CD4-positive, alpha-beta T cell (primary cell): ENCODE measurements around the gene FAM72C. TPM values are rescaled to one million over a fixed set of nuclear protein-coding genes. Genes with fewer than 3 reads are reported as not detected.
"Not testable (repeated sequence)": the region's sequence is repeated elsewhere in the genome, so short reads cannot be mapped to it uniquely, and the experiment has no call there.

Experiments
- ATAC-seq: fragments of 200-7000 bp; cut with Tn5 transposase; one replicate; pipeline ENCODE4 v1.10.0; 2022; ENCODE audit warnings: mild to moderate bottlenecking; ENCODE audit not compliant: poor library complexity
- CTCF ChIA-PET: fragments of 350-600 bp; sonication (Branson Sonifier 250); formaldehyde crosslinking; loops from one replicate; lab custom pipeline; 2021; ENCODE audit warnings: antibody characterized with exemption, inconsistent platforms; lab: Charles Lee
- POLR2A ChIA-PET: fragments of 350-600 bp; sonication (Branson Sonifier 250); formaldehyde crosslinking; loops from one replicate; lab custom pipeline; 2021; ENCODE audit warnings: antibody characterized with exemption, inconsistent platforms; lab: Charles Lee
- DNase-seq, 14 experiments: peaks; one replicate each; pipeline ENCODE4 v3.0.0-alpha.2; 2013 to 2020; ENCODE audit warnings: mixed read lengths in 2 of 14
- H3K27ac ChIP-seq, 2 donors: one replicate each; pipeline versions ENCODE4 v1.5.1 to v1.7.0; 2013; ENCODE audit warnings: low read length in 2 of 2, low read depth in 1 of 2, mild to moderate bottlenecking in 1 of 2
- H3K27me3 ChIP-seq, 2 experiments: 1 replicate in 1 of 2; 2 replicates in 1 of 2; pipeline versions ENCODE4 v1.6.1 to v1.7.0; 2013; ENCODE audit warnings: low read length in 2 of 2, control low read depth in 1 of 2, mild to moderate bottlenecking in 1 of 2, moderate library complexity in 1 of 2; ENCODE audit not compliant: insufficient read depth in 2 of 2, control insufficient read depth in 1 of 2
- H3K36me3 ChIP-seq: one replicate; pipeline ENCODE4 v1.6.1; 2013; ENCODE audit warnings: low read length, control low read depth; ENCODE audit not compliant: insufficient read depth
- H3K4me1 ChIP-seq: one replicate; pipeline ENCODE4 v1.6.1; 2013; ENCODE audit warnings: low read length, control low read depth; ENCODE audit not compliant: insufficient read depth
- H3K4me3 ChIP-seq: one replicate; pipeline ENCODE4 v1.5.1; 2013; ENCODE audit warnings: mild to moderate bottlenecking, low read length, moderate library complexity
- H3K9me3 ChIP-seq, 2 experiments: 1 replicate in 1 of 2; 2 replicates in 1 of 2; pipeline versions ENCODE4 v1.6.1 to v1.7.0; 2013; ENCODE audit warnings: low read length in 2 of 2, mild to moderate bottlenecking in 2 of 2, control low read depth in 1 of 2, moderate library complexity in 1 of 2; ENCODE audit not compliant: control insufficient read depth in 1 of 2, insufficient read depth in 1 of 2
- H3K27ac Mint-ChIP-seq: one replicate; pipeline ENCODE4 v1.8.0; 2020; ENCODE audit warnings: mixed read lengths
- H3K27me3 Mint-ChIP-seq: one replicate; pipeline ENCODE4 v1.8.0; 2021; ENCODE audit warnings: mixed read lengths
- H3K36me3 Mint-ChIP-seq: one replicate; pipeline ENCODE4 v1.8.0; 2021; ENCODE audit warnings: low read depth, mixed read lengths
- H3K4me1 Mint-ChIP-seq: one replicate; pipeline ENCODE4 v1.8.0; 2021; ENCODE audit warnings: low read depth, mixed read lengths
- H3K4me3 Mint-ChIP-seq: one replicate; pipeline ENCODE4 v1.8.0; 2020; ENCODE audit warnings: mild to moderate bottlenecking, mixed read lengths
- H3K9me3 Mint-ChIP-seq: one replicate; pipeline ENCODE4 v1.8.0; 2020; ENCODE audit warnings: mixed read lengths
- intact Hi-C, 2 experiments: fragments of 100-400 bp; cut with DNase I in 1 of 2; cut with micrococcal nuclease in 1 of 2; formaldehyde crosslinking; loops; one replicate each; pipeline versions ENCODE4 v1.15.1 to v1.9.0; 2023 to 2025; cut with DNase I, micrococcal nuclease
- total RNA-seq, 174 experiments: library from RNA in 2 of 174; stranded (reverse) in 2 of 174; gene quantifications; one replicate each; pipeline ENCODE4 v1.2.3 and lab custom pipeline; 2021 to 2026
- TF ChIP-seq, protein P1 (sequence below): fragments of 200-600 bp; IDR thresholded peaks from one replicate; pipeline ENCODE4 v1.8.0; 2022; ENCODE audit warnings: antibody characterized with exemption, mild to moderate bottlenecking

The FAM72C gene
- total RNA-seq, 2 experiments from 2014 or later = not detected

DNA sequence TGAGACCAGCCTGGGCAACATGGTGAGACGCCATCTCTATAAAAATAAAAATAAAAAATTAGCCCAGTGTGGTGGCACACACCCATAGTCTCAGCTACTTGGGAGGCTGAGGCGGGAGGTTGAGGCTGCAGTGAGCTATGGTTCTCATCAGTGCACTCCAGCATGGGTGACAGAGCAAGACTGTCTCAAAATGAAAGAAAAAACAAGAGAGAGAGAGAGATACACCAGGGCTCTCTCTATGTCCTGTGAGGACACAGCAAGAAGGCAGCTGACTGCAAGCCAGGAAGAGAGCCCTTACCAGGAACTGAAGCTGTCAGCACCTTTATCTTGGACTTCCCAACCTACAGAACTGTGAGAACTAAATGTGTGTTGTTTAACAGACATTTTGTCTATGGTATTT, 32.1 kb downstream of the FAM72C start:
- not testable (repeated sequence) for H3K27ac Mint-ChIP-seq

DNA sequence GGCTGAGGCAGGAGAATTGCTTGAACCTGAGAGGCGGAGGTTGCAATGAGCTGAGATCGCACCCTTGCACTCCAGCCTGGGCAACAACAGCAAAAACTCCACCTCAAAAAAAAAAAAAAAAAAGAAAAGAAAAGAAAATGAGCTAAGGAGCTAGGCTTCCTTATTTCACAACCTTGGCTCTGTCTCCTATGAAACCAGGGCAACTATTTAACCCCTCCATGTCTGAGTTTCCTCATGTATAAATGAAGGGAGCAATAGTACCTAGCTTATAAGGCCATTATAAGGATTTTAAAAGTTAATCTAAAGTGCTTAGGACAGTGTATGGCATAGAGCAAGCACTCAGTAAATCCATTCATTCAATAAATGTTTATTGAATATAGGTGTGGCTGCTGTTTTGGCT, 32.9 kb downstream of the FAM72C start:
- H3K27me3 ChIP-seq, H3K9me3 Mint-ChIP-seq, intact Hi-C loops, H3K27ac Mint-ChIP-seq, DNase-seq, POLR2A ChIA-PET, H3K27me3 Mint-ChIP-seq, H3K4me1 ChIP-seq, H3K36me3 Mint-ChIP-seq, H3K36me3 ChIP-seq, H3K27ac ChIP-seq, H3K4me1 Mint-ChIP-seq, H3K4me3 ChIP-seq, H3K9me3 ChIP-seq, CTCF ChIA-PET, ATAC-seq, H3K4me3 Mint-ChIP-seq: not testable (repeated sequence)

More for the DNA sequence above, 32.1 kb downstream of the FAM72C start:
- H3K27me3 Mint-ChIP-seq, H3K36me3 Mint-ChIP-seq, H3K27me3 ChIP-seq, POLR2A ChIA-PET, CTCF ChIA-PET, H3K27ac ChIP-seq, ATAC-seq, intact Hi-C loops, H3K36me3 ChIP-seq, H3K4me3 Mint-ChIP-seq, H3K9me3 ChIP-seq, H3K4me1 Mint-ChIP-seq, H3K9me3 Mint-ChIP-seq, H3K4me1 ChIP-seq, H3K4me3 ChIP-seq, DNase-seq: not testable (repeated sequence)

DNA sequence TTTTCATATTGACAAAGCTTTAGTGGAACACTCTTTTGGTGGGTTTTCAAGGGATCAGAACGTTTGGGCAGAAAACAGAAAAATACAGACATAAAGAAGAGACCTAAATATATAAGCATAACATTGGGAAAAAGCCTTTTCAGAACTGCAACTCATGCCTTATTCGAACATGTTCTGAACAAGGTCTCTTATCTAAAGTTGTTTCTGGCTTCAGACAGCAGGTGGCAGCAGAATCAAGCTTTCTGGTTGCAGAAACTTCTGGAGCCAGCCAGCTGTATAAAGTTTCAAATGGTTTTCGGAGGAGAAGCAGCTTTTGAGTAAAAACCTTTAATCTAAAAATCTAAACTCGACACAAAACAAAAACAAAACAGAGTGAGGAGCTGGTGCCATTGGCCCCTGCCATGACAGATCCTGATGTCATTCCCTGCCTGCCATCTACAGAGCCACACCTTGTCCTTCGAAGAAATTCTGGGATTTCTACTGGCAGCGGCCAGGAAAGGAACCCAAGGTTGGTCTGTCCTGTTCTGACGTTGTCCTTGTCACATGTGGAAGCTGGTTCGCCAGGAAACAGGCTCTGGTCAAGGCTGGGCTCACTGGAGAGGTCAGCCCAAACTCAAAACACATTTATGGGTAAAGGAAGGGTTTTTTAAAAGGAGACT, 35.2 kb downstream of the FAM72C start:
- H3K9me3 ChIP-seq, H3K4me1 Mint-ChIP-seq, intact Hi-C loops, H3K36me3 ChIP-seq, H3K27me3 ChIP-seq, CTCF ChIA-PET, H3K27ac ChIP-seq, H3K9me3 Mint-ChIP-seq, H3K36me3 Mint-ChIP-seq, H3K27ac Mint-ChIP-seq, POLR2A ChIA-PET, H3K4me3 Mint-ChIP-seq, H3K4me1 ChIP-seq, H3K27me3 Mint-ChIP-seq, H3K4me3 ChIP-seq: not testable (repeated sequence)
- TF ChIP-seq, protein P1, sequence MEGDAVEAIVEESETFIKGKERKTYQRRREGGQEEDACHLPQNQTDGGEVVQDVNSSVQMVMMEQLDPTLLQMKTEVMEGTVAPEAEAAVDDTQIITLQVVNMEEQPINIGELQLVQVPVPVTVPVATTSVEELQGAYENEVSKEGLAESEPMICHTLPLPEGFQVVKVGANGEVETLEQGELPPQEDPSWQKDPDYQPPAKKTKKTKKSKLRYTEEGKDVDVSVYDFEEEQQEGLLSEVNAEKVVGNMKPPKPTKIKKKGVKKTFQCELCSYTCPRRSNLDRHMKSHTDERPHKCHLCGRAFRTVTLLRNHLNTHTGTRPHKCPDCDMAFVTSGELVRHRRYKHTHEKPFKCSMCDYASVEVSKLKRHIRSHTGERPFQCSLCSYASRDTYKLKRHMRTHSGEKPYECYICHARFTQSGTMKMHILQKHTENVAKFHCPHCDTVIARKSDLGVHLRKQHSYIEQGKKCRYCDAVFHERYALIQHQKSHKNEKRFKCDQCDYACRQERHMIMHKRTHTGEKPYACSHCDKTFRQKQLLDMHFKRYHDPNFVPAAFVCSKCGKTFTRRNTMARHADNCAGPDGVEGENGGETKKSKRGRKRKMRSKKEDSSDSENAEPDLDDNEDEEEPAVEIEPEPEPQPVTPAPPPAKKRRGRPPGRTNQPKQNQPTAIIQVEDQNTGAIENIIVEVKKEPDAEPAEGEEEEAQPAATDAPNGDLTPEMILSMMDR = peak; percentile 44
- ATAC-seq (peak; percentile 65), DNase-seq (peak in 13 of 14 experiments; percentile 5 to 56 (median 30))

DNA sequence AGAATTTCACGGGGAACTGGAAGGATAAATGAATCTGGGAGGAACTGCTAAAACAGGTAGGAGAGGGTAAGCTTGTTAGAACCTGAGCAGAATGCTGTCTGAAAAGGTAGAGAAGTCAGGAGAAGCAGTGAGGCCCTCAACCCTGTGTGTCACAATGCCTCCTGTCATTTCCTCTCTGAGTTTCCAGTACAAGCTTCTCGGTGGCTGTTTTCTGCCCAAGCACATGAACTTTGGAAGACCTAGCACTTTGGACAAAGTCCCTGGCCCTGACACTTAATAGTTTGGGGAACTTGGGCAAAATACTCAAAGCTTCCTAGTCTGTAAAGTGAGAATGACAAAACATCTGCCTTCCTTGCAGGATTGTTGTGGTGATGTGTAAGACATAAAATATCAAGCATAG, 52.7 kb downstream of the FAM72C start:
- H3K36me3 Mint-ChIP-seq, DNase-seq, H3K27ac ChIP-seq, H3K27me3 ChIP-seq, H3K4me1 ChIP-seq, CTCF ChIA-PET, ATAC-seq, H3K4me3 ChIP-seq, H3K4me1 Mint-ChIP-seq, POLR2A ChIA-PET, intact Hi-C loops, H3K27ac Mint-ChIP-seq, H3K9me3 ChIP-seq, H3K36me3 ChIP-seq, H3K9me3 Mint-ChIP-seq, H3K4me3 Mint-ChIP-seq, H3K27me3 Mint-ChIP-seq: not testable (repeated sequence)

DNA sequence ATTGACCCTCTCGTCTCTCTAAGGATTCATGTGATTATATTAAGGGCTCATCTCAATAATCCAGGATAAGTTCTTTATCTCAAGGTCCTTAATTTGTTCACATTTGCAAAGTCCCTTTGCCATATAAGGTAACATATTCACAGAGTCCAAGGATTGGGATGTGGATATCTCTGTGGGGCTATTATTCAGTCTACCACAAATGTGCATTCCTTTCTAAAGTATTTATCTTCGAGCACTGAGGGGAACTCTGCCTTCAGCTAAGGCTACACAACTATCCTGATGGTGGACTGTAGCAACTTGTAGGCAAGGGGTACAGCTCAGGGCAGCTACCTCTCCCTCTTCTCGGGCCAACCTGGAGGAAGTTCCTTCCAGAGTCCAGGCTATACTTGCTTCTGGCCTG, 53.2 kb downstream of the FAM72C start:
- ATAC-seq, H3K27me3 Mint-ChIP-seq, DNase-seq, H3K27ac Mint-ChIP-seq, intact Hi-C loops, H3K36me3 Mint-ChIP-seq, H3K9me3 Mint-ChIP-seq, H3K4me3 Mint-ChIP-seq, H3K4me1 Mint-ChIP-seq, H3K27ac ChIP-seq, H3K36me3 ChIP-seq, H3K9me3 ChIP-seq, POLR2A ChIA-PET, H3K4me1 ChIP-seq, CTCF ChIA-PET, H3K27me3 ChIP-seq, H3K4me3 ChIP-seq: not testable (repeated sequence)

DNA sequence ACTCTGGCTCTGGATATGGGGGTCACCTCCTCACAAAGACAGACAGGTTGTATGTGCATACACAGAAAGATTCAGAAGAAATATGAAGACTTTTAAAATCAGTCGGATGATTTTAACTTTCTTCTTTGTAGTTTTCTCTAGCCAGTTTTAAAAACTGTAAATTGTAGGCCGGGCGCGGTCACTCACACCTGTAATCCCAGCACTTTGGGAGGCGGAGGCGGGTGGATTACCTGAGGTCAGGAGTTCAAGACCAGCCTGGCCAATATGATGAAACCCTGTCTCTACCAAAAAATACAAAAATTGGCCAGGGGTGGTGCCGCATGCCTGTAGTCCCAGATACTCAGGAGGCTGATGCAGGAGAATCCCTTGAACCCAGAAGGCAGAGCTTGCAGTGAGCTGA, 58.1 kb downstream of the FAM72C start:
- DNase-seq, CTCF ChIA-PET, H3K4me1 ChIP-seq: not testable (repeated sequence)

More for the DNA sequence above, 58.1 kb downstream of the FAM72C start:
- POLR2A ChIA-PET, H3K4me3 ChIP-seq, H3K27ac Mint-ChIP-seq, intact Hi-C loops, H3K4me1 Mint-ChIP-seq, H3K36me3 ChIP-seq, H3K27me3 Mint-ChIP-seq, H3K9me3 ChIP-seq, H3K27me3 ChIP-seq, H3K36me3 Mint-ChIP-seq, H3K9me3 Mint-ChIP-seq, H3K4me3 Mint-ChIP-seq, H3K27ac ChIP-seq, ATAC-seq: not testable (repeated sequence)
